ENCODE data around the gene PARD3B. TPM values are rescaled to one million over a fixed set of nuclear protein-coding genes. Genes with fewer than 3 reads are reported as not detected.
A peak's percentile ranks its signal among the peaks of the same experiment; 100 is the strongest.

The PARD3B gene
- total and polyA plus RNA-seq, 8 donors, result 1.8 to 42.6 (median 15.1) TPM

DNA sequence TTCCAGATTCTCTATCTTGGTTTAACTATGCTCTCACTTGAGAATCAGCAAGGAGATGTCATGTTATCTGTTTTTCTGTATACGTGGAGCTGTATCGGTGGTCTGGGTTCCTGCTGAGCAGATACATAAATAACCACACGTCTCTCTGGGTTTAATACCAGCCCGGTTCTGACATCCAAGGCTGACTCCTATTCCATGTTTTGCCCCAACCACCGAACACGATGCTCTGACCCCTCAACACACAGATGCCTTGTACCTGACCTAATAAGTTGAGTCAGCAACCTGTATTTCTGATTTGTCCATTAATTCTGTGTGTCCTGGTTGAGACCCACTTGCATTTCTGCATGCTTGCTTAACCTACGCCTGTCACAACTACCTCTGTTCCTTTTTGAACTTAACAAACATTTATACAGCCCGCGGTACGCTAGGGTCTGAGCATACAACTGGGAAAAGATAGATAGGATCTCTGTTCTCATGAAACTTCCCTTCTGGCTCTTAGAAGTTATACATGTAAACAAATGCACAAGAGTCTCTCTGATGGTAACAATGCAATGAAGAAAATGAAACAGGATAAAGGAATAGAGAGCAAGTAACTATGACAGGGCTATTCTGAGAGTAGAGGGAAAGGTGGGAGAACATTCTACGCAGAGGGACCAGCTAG lies 480.4 kb downstream of the PARD3B start:
- Histone ChIP-seq H3K27ac (peak overlapping the region in 2 of 5 donors; percentile 14 to 50), H3K4me1 (peaks cover 0 to 20% (median 12%) of the 10 kb centered on the region in 4 donors), H3K36me3 (no peaks in the 10 kb centered on the region), H3K9me3 (no peaks in the 10 kb centered on the region), H3K27me3 (no peaks in the 10 kb centered on the region), H3K4me3 (peak overlapping the region in 1 of 4 donors; percentile 4)
- no peak for DNase-seq
- TF ChIP-seq POLR2A (IDR thresholded peaks at IDR 0.05), result no peak
- TF ChIP-seq POLR2AphosphoS5 (IDR thresholded peaks at IDR 0.05), result no peak
- no peak for TF ChIP-seq EP300 (IDR thresholded peaks at IDR 0.05)
- TF ChIP-seq, protein P1, sequence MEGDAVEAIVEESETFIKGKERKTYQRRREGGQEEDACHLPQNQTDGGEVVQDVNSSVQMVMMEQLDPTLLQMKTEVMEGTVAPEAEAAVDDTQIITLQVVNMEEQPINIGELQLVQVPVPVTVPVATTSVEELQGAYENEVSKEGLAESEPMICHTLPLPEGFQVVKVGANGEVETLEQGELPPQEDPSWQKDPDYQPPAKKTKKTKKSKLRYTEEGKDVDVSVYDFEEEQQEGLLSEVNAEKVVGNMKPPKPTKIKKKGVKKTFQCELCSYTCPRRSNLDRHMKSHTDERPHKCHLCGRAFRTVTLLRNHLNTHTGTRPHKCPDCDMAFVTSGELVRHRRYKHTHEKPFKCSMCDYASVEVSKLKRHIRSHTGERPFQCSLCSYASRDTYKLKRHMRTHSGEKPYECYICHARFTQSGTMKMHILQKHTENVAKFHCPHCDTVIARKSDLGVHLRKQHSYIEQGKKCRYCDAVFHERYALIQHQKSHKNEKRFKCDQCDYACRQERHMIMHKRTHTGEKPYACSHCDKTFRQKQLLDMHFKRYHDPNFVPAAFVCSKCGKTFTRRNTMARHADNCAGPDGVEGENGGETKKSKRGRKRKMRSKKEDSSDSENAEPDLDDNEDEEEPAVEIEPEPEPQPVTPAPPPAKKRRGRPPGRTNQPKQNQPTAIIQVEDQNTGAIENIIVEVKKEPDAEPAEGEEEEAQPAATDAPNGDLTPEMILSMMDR (IDR thresholded peaks at IDR 0.05), result no peak
- intact Hi-C loops (cut with DNase I; ENCODE audit: low total_unique reads), result no loop called here
- WGBS, 5 donors, result 69 to 80% (median 72%) methylated on average over 11 of the region's 11 CpGs

DNA sequence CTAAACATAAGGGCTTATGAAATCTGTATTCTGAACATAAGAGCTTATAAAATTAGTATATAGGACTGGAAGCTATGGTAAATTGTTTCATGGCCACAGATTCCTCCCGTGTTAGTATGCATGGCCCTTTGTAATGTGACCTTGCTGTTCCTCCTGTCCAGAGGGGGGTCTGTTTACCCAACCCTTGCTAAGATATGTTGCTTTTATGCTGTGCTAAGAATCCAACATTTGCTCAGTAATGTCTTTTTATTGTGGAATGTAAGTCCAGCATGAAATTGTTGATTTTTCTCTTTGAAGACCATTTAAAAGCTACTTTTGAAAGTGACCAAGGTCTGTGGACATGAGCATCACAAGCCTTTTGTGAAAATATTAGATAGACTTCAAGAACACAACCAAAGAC lies 485.4 kb downstream of the PARD3B start:
- TF ChIP-seq POLR2AphosphoS5 (IDR thresholded peaks at IDR 0.05) (no peak), POLR2A (IDR thresholded peaks at IDR 0.05) (no peak), EP300 (IDR thresholded peaks at IDR 0.05) (no peak)
- TF ChIP-seq, protein P1 (IDR thresholded peaks at IDR 0.05), result no peak
- H3K27me3 ChIP-seq, result no peaks in the 10 kb centered on the region
- H3K27ac ChIP-seq, result no peak overlapping the region
- intact Hi-C loops (cut with DNase I; ENCODE audit: low total_unique reads), result no loop called here
- peaks cover 0 to 6% (median 4%) of the 10 kb centered on the region in 4 donors for H3K4me1 ChIP-seq
- H3K9me3 ChIP-seq, result no peaks in the 10 kb centered on the region
- WGBS, 5 donors, result 18 to 74% (median 55%) methylated on average over 1 of the region's 1 CpG
- no peak for DNase-seq
- no peaks in the 10 kb centered on the region for H3K36me3 ChIP-seq
- H3K4me3 ChIP-seq, result no peak overlapping the region

DNA sequence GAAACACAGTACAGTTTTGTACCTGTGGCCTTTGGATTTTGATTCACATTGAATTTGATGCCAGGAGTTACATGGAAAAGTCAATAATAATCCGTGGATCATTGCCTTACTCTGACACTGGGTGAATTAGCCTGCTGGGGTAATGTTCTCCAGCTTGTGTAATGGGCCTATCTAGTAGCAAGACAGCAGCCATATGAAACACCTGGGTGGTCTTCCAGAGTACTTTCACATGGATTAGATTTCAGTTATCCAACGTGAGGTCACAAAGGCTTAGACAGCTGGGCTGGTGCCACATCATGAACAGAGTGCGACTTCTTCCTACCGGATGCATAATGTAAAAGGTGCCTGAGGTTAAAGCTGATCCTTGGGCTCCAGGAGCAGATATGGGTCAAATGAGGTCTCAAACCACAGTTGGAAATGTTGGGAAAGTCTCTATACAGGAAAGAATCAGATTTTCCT lies 486.8 kb downstream of the PARD3B start:
- H3K27me3 ChIP-seq, result no peaks in the 10 kb centered on the region
- H3K4me3 ChIP-seq, result no peak overlapping the region
- no peaks in the 10 kb centered on the region for H3K9me3 ChIP-seq
- H3K36me3 ChIP-seq, result no peaks in the 10 kb centered on the region
- no peak for DNase-seq
- WGBS, 5 donors, result 60 to 74% (median 69%) methylated on average over 4 of the region's 4 CpGs
- H3K27ac ChIP-seq, result no peak overlapping the region
- intact Hi-C loops (cut with DNase I; ENCODE audit: low total_unique reads), result no loop called here
- TF ChIP-seq, protein P1 (IDR thresholded peaks at IDR 0.05), result no peak
- TF ChIP-seq POLR2A (IDR thresholded peaks at IDR 0.05) (no peak), POLR2AphosphoS5 (IDR thresholded peaks at IDR 0.05) (no peak), EP300 (IDR thresholded peaks at IDR 0.05) (no peak)
- peaks cover 0 to 4% (median 0%) of the 10 kb centered on the region in 4 donors for H3K4me1 ChIP-seq

DNA sequence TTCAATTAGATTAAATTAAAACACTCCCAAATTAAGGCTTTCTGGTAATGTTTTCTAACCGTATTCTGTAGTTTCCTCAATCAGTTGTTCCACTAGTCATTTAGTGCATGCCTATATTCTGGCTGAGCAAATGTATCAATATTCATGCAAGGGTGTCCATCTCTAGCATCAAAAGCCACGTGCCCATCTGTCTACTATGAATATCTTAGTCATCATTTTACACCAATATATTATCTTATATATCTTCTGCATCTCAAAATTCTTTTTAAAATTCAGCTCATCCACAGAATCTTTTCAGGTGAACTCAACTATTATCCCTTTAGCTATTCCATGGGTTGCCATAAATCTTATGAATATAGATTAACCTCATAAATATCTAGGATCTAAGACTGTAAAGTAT lies 488.2 kb downstream of the PARD3B start:
- no peak overlapping the region for H3K4me3 ChIP-seq
- no peaks in the 10 kb centered on the region for H3K27me3 ChIP-seq
- WGBS, 5 donors, result 81 to 93% (median 87%) methylated on average over 2 of the region's 2 CpGs
- no peaks in the 10 kb centered on the region for H3K36me3 ChIP-seq
- TF ChIP-seq, protein P1 (IDR thresholded peaks at IDR 0.05), result no peak
- TF ChIP-seq EP300 (IDR thresholded peaks at IDR 0.05) (no peak), POLR2A (IDR thresholded peaks at IDR 0.05) (no peak), POLR2AphosphoS5 (IDR thresholded peaks at IDR 0.05) (no peak)
- no peak for DNase-seq
- H3K27ac ChIP-seq, result no peak overlapping the region
- no peaks in the 10 kb centered on the region for H3K9me3 ChIP-seq
- intact Hi-C loops (cut with DNase I; ENCODE audit: low total_unique reads), result no loop called here
- peaks cover 0 to 4% (median 0%) of the 10 kb centered on the region in 4 donors for H3K4me1 ChIP-seq

Measured in stomach (tissue), 9 donors.